ENCODE measurements around the gene GABPB2.

- TF ChIP-seq CTCF (conservative IDR thresholded peaks at IDR 0.05; ENCODE audit: low read depth, low read length) = no peak
- no peak for TF ChIP-seq EZH2 (IDR thresholded peaks at IDR 0.05; ENCODE audit: low read length, unreplicated experiment)
Measured at GRCh38 chr1:151142411-151143056, 72.0 kb downstream of the GABPB2 start.

All from PC-3 (cell line).